Stimulated activated CD8-positive, alpha-beta memory T cell treated with anti-CD3 and anti-CD28 coated beads, Interleukin-15, amount 100 ng/mL, for 1 hour (primary cell): ENCODE data around the gene PCDHB8.
"Not testable (repeated sequence)": the region's sequence is repeated elsewhere in the genome, so short reads cannot be mapped to it uniquely, and the experiment has no call there.

Source experiments
- DNase-seq: peaks from one replicate; pipeline ENCODE4 v3.0.0-alpha.2; 2020; ENCODE audit warnings: low read depth

PCDHB8 gene

GRCh38 chr5:141184117-141184855 is 6.7 kb downstream of the PCDHB8 start:
- DNase-seq, result not testable (repeated sequence)

- DNase-seq, result no peak
Observed at GRCh38 chr5:141186897-141187512, 9.4 kb downstream of the PCDHB8 start, which contains the start of gene PCDHB9. PCDHB9 (plus strand) TSS chr5:141187161; CDS start chr5:141187319, 158 bp downstream.

GRCh38 chr5:141188682-141189081 is 11.1 kb downstream of the PCDHB8 start:
- not testable (repeated sequence) for DNase-seq

- not testable (repeated sequence) for DNase-seq
Observed at GRCh38 chr5:141189131-141189530, 11.5 kb downstream of the PCDHB8 start.

GRCh38 chr5:141192110-141192725 is 14.6 kb downstream of the PCDHB8 start, which contains the start of gene PCDHB10:
PCDHB10 (plus strand) TSS chr5:141192353; CDS start chr5:141192553, 200 bp downstream.
- no peak for DNase-seq

- not testable (repeated sequence) for DNase-seq
Observed at GRCh38 chr5:141194332-141194731, 16.7 kb downstream of the PCDHB8 start.

- no peak for DNase-seq
Observed at GRCh38 chr5:141196363-141196762, 18.8 kb downstream of the PCDHB8 start.

- no peak for DNase-seq
Observed at GRCh38 chr5:141199359-141200235, 22.0 kb downstream of the PCDHB8 start, which contains the start of gene PCDHB11. PCDHB11 (plus strand) TSS chr5:141199627; CDS start chr5:141199775, 148 bp downstream.

GRCh38 chr5:141201126-141201525 is 23.5 kb downstream of the PCDHB8 start:
- DNase-seq, result not testable (repeated sequence)

GRCh38 chr5:141201646-141202045 is 24.1 kb downstream of the PCDHB8 start:
- not testable (repeated sequence) for DNase-seq

- DNase-seq, result no peak
Observed at GRCh38 chr5:141208478-141208877, 30.9 kb downstream of the PCDHB8 start, which contains the start of gene PCDHB12. PCDHB12 (plus strand) TSS chr5:141208719; CDS start chr5:141208908, 189 bp downstream.

- not testable (repeated sequence) for DNase-seq
Observed at GRCh38 chr5:141210281-141210680, 32.7 kb downstream of the PCDHB8 start.

- DNase-seq, result not testable (repeated sequence)
Observed at GRCh38 chr5:141210849-141211248, 33.3 kb downstream of the PCDHB8 start.

- DNase-seq, result not testable (repeated sequence)
Observed at GRCh38 chr5:141213656-141214339, 36.2 kb downstream of the PCDHB8 start, which contains the start of gene PCDHB13. PCDHB13 (plus strand) TSS chr5:141213919; CDS start chr5:141214124, 205 bp downstream.

- not testable (repeated sequence) for DNase-seq
Observed at GRCh38 chr5:141214583-141214982, 37.0 kb downstream of the PCDHB8 start.

GRCh38 chr5:141215504-141215903 is 37.9 kb downstream of the PCDHB8 start:
- DNase-seq, result not testable (repeated sequence)

- not testable (repeated sequence) for DNase-seq
Observed at GRCh38 chr5:141216035-141216434, 38.4 kb downstream of the PCDHB8 start.

GRCh38 chr5:141223112-141223783 is 45.7 kb downstream of the PCDHB8 start, which contains the start of gene PCDHB14:
PCDHB14 (plus strand) TSS chr5:141223343; CDS start chr5:141223506, 163 bp downstream.
- DNase-seq, result no peak

GRCh38 chr5:141224844-141225243 is 47.3 kb downstream of the PCDHB8 start:
- DNase-seq, result not testable (repeated sequence)

- DNase-seq, result not testable (repeated sequence)
Observed at GRCh38 chr5:141225421-141225820, 47.8 kb downstream of the PCDHB8 start.
